Measurements from ENCODE around the gene RBM12.
"Not testable (repeated sequence)": the region's sequence is repeated elsewhere in the genome, so short reads cannot be mapped to it uniquely, and the experiment has no call there.

Gene RBM12

GRCh38 chr20:35664466-35665206 is at the start of gene RBM12, which contains the start of gene CPNE1:
Gene RBM12 (minus strand): TSS chr20:35664900. CDS start chr20:35655322, 9,578 bp downstream.
Gene CPNE1 (minus strand): TSS chr20:35664900. CDS start chr20:35632923, 31,977 bp downstream.
- peak; percentile 86 for DNase-seq (ENCODE audit: low read depth)

- no peak for DNase-seq (ENCODE audit: low read depth)
Observed at GRCh38 chr20:35714127-35714526, 49.4 kb upstream of the RBM12 start.

GRCh38 chr20:35713120-35713519 is 48.4 kb upstream of the RBM12 start:
- not testable (repeated sequence) for DNase-seq (ENCODE audit: low read depth)

- no peak for DNase-seq (ENCODE audit: low read depth)
Observed at GRCh38 chr20:35711588-35712209, 47.0 kb upstream of the RBM12 start.

- DNase-seq (ENCODE audit: low read depth) = no peak
Observed at GRCh38 chr20:35710884-35711587, 46.3 kb upstream of the RBM12 start.

- no peak for DNase-seq (ENCODE audit: low read depth)
Observed at GRCh38 chr20:35710039-35710438, 45.3 kb upstream of the RBM12 start.

- DNase-seq (ENCODE audit: low read depth) = no peak
Observed at GRCh38 chr20:35709259-35709658, 44.6 kb upstream of the RBM12 start.

GRCh38 chr20:35708502-35708901 is 43.8 kb upstream of the RBM12 start:
- DNase-seq (ENCODE audit: low read depth) = no peak

- DNase-seq (ENCODE audit: low read depth) = not testable (repeated sequence)
Observed at GRCh38 chr20:35706591-35707529, 42.2 kb upstream of the RBM12 start.

- not testable (repeated sequence) for DNase-seq (ENCODE audit: low read depth)
Observed at GRCh38 chr20:35705894-35706293, 41.2 kb upstream of the RBM12 start.

- DNase-seq (ENCODE audit: low read depth) = no peak
Observed at GRCh38 chr20:35704514-35705261, 40.0 kb upstream of the RBM12 start.

- no peak for DNase-seq (ENCODE audit: low read depth)
Observed at GRCh38 chr20:35702824-35703695, 38.4 kb upstream of the RBM12 start.

- DNase-seq (ENCODE audit: low read depth) = no peak
Observed at GRCh38 chr20:35702051-35702823, 37.5 kb upstream of the RBM12 start.

GRCh38 chr20:35700625-35701148 is 36.0 kb upstream of the RBM12 start:
- DNase-seq (ENCODE audit: low read depth) = no peak

GRCh38 chr20:35699957-35700624 is 35.4 kb upstream of the RBM12 start:
- DNase-seq (ENCODE audit: low read depth) = no peak

GRCh38 chr20:35699127-35699956 is 34.6 kb upstream of the RBM12 start, which contains the start of the genes NFS1 and ROMO1:
Gene NFS1 (minus strand): TSS chr20:35699352. CDS start chr20:35699288, 64 bp downstream.
Gene ROMO1 (plus strand): TSS chr20:35699405. CDS start chr20:35699633, 228 bp downstream.
- peak; percentile 69 for DNase-seq (ENCODE audit: low read depth)
